ENCODE measurements around the gene VCAN.

GRCh38 chr5:83554686-83555085, 83.1 kb downstream of the VCAN start:
- TF ChIP-seq, protein P1, sequence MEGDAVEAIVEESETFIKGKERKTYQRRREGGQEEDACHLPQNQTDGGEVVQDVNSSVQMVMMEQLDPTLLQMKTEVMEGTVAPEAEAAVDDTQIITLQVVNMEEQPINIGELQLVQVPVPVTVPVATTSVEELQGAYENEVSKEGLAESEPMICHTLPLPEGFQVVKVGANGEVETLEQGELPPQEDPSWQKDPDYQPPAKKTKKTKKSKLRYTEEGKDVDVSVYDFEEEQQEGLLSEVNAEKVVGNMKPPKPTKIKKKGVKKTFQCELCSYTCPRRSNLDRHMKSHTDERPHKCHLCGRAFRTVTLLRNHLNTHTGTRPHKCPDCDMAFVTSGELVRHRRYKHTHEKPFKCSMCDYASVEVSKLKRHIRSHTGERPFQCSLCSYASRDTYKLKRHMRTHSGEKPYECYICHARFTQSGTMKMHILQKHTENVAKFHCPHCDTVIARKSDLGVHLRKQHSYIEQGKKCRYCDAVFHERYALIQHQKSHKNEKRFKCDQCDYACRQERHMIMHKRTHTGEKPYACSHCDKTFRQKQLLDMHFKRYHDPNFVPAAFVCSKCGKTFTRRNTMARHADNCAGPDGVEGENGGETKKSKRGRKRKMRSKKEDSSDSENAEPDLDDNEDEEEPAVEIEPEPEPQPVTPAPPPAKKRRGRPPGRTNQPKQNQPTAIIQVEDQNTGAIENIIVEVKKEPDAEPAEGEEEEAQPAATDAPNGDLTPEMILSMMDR (IDR thresholded peaks at IDR 0.05): no peak
- TF ChIP-seq FOSB (CRISPR knock-in tag; IDR thresholded peaks at IDR 0.05) (no peak), JUN (IDR thresholded peaks at IDR 0.05) (no peak), EP300 (IDR thresholded peaks at IDR 0.05) (no peak), TP53 (CRISPR knock-in tag; IDR thresholded peaks at IDR 0.05) (no peak), POLR2A (IDR thresholded peaks at IDR 0.05; ENCODE audit: low read length) (no peak), MYC (IDR thresholded peaks at IDR 0.05; ENCODE audit: borderline replicate concordance, low read length) (no peak), EHF (CRISPR knock-in tag; IDR thresholded peaks at IDR 0.05) (no peak), FOXS1 (CRISPR knock-in tag; IDR thresholded peaks at IDR 0.05) (no peak), RCOR1 (IDR thresholded peaks at IDR 0.05; ENCODE audit: low read depth, low read length) (no peak)
- TF ChIP-seq, protein P2, sequence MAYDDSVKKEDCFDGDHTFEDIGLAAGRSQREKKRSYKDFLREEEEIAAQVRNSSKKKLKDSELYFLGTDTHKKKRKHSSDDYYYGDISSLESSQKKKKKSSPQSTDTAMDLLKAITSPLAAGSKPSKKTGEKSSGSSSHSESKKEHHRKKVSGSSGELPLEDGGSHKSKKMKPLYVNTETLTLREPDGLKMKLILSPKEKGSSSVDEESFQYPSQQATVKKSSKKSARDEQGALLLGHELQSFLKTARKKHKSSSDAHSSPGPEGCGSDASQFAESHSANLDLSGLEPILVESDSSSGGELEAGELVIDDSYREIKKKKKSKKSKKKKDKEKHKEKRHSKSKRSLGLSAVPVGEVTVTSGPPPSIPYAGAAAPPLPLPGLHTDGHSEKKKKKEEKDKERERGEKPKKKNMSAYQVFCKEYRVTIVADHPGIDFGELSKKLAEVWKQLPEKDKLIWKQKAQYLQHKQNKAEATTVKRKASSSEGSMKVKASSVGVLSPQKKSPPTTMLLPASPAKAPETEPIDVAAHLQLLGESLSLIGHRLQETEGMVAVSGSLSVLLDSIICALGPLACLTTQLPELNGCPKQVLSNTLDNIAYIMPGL (CRISPR knock-in tag; IDR thresholded peaks at IDR 0.05; ENCODE audit: borderline replicate concordance): no peak
- TF ChIP-seq, protein P3, sequence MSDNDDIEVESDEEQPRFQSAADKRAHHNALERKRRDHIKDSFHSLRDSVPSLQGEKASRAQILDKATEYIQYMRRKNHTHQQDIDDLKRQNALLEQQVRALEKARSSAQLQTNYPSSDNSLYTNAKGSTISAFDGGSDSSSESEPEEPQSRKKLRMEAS (IDR thresholded peaks at IDR 0.05): no peak
